Parathyroid adenoma (tissue), 2 donors: Measurements from ENCODE around the gene MZT2B.
"Not testable (repeated sequence)": the region's sequence is repeated elsewhere in the genome, so short reads cannot be mapped to it uniquely, and the experiment has no call there.

Source experiments
- H2AFZ ChIP-seq: fragments of 300-600 bp; sonication (generic); one replicate; pipeline ENCODE4 v1.7.0; 2017; ENCODE audit warnings: antibody characterized with exemption, mild to moderate bottlenecking
- H3K27ac ChIP-seq: fragments of 300-600 bp; sonication (generic); one replicate; pipeline ENCODE4 v1.7.0; 2017
- H3K27me3 ChIP-seq: fragments of 300-600 bp; sonication (generic); one replicate; pipeline ENCODE4 v1.7.0; 2017; ENCODE audit warnings: low read length; ENCODE audit not compliant: control insufficient read depth, insufficient read depth
- H3K36me3 ChIP-seq: fragments of 300-600 bp; sonication (generic); one replicate; pipeline ENCODE4 v1.7.0; 2017; ENCODE audit warnings: low read length; ENCODE audit not compliant: control insufficient read depth, insufficient read depth
- H3K4me1 ChIP-seq: fragments of 300-600 bp; sonication (generic); one replicate; pipeline ENCODE4 v1.7.0; 2017; ENCODE audit warnings: control low read depth
- H3K4me2 ChIP-seq: fragments of 300-600 bp; sonication (generic); one replicate; pipeline ENCODE4 v1.7.0; 2017; ENCODE audit warnings: low read length
- H3K4me3 ChIP-seq: fragments of 300-600 bp; sonication (generic); one replicate; pipeline ENCODE4 v1.7.0; 2017; ENCODE audit warnings: low read depth, low read length
- H3K79me2 ChIP-seq: fragments of 300-600 bp; sonication (generic); one replicate; pipeline ENCODE4 v1.7.0; 2017; ENCODE audit warnings: control low read depth
- H3K9ac ChIP-seq: fragments of 300-600 bp; sonication (generic); one replicate; pipeline ENCODE4 v1.7.0; 2017; ENCODE audit warnings: mild to moderate bottlenecking
- H3K9me3 ChIP-seq: fragments of 300-600 bp; sonication (generic); one replicate; pipeline ENCODE4 v1.7.0; 2017; ENCODE audit warnings: low read length; ENCODE audit not compliant: control insufficient read depth
- TF ChIP-seq, protein P1 (sequence below): fragments of 300-600 bp; sonication (generic); IDR thresholded peaks from one replicate; pipeline ENCODE4 v1.7.0; 2017; ENCODE audit warnings: antibody characterized with exemption, mild to moderate bottlenecking
- donor health status: primary hyperparathyroidism.

MZT2B gene

DNA sequence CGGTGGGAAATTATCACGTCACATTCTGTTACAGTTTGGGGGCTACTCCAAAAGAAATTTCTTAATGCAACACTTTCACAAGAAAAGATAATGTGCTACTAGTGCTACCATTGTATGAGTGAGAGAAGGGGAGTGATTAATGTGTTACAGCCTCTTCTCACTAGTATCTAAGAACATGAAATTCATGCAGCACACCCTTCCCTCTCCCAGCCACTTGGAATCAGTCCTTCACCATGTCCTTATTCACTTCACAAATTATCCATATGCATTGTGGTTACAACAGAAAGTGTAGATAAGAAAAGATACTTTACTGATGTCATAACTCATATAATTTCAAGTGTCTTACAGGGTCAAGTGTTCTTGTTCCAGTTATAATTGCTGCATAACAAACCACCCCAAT lies 37.1 kb downstream of the MZT2B start:
- H3K27ac ChIP-seq, H3K36me3 ChIP-seq, H3K79me2 ChIP-seq, H3K4me1 ChIP-seq, H3K9ac ChIP-seq, H2AFZ ChIP-seq, H3K4me2 ChIP-seq, H3K27me3 ChIP-seq, H3K9me3 ChIP-seq, H3K4me3 ChIP-seq: not testable (repeated sequence)

DNA sequence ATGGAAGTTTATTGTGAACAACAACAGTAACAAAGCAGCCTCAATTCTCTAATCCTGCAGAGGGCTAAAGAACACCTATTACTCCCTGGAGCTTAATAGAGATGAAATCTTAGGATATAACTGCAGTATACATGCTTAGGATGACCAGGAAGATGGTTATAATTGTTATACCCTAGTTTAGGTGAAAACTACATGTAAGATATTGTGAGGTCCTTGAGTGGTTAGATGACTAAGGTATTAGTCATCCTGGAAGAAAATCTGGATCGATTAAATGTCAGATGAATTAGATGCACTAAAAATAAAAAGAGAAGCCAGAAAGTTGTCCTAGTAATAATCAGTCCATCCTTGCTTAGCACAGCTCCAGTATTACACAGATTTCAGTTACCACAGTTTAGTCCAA lies 38.4 kb downstream of the MZT2B start:
- H3K4me2 ChIP-seq, H3K4me1 ChIP-seq, H3K4me3 ChIP-seq, H2AFZ ChIP-seq, H3K27me3 ChIP-seq, H3K36me3 ChIP-seq, H3K27ac ChIP-seq, H3K9me3 ChIP-seq, H3K79me2 ChIP-seq, H3K9ac ChIP-seq: not testable (repeated sequence)

DNA sequence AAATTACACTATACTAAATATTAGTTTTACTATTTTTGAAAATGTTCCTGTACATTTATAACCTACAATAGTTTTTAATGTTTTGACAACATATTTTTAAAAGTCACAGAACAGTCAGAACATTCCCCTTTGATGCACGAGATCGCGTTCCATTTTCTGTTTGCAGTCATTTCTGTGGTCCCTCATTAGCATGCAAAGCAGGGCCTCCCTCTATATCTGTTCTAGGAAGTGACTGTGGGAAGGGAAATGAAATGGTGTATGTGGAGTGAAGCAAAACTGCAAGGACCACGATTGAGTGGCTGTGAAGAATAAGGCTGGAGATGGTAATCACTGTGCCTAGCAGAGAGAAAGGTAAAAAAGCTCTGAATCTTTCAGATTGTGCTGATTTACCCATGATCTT lies 40.5 kb downstream of the MZT2B start:
- H3K27ac ChIP-seq, H3K27me3 ChIP-seq, H2AFZ ChIP-seq, H3K4me3 ChIP-seq, H3K4me2 ChIP-seq, H3K9ac ChIP-seq, H3K4me1 ChIP-seq, H3K79me2 ChIP-seq, H3K36me3 ChIP-seq, H3K9me3 ChIP-seq: not testable (repeated sequence)

DNA sequence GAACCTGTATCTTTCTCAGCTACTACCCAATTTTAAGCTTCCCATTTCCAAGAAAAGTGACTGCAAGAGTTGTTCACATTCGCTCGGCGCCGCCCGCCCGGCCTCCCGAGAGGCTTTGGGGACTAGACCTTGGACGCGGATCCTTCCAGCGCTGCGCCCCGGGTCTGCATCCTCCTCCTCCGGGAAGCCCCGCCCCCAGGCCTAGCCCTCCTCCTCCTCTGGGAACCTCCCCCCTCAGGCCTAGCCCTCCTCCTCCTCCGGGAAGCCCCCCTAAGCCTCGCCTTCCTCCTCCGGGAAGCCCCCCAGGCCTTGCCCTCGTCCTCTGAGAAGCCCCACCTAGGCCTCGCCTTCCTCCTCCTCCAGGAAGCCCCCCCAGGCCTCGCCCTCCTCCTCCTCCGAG lies 45.9 kb downstream of the MZT2B start:
- not testable (repeated sequence) for H3K9me3 ChIP-seq, H3K4me1 ChIP-seq, H3K79me2 ChIP-seq, H3K4me2 ChIP-seq, H3K4me3 ChIP-seq, H3K9ac ChIP-seq, H3K36me3 ChIP-seq, H3K27ac ChIP-seq, H3K27me3 ChIP-seq, H2AFZ ChIP-seq

DNA sequence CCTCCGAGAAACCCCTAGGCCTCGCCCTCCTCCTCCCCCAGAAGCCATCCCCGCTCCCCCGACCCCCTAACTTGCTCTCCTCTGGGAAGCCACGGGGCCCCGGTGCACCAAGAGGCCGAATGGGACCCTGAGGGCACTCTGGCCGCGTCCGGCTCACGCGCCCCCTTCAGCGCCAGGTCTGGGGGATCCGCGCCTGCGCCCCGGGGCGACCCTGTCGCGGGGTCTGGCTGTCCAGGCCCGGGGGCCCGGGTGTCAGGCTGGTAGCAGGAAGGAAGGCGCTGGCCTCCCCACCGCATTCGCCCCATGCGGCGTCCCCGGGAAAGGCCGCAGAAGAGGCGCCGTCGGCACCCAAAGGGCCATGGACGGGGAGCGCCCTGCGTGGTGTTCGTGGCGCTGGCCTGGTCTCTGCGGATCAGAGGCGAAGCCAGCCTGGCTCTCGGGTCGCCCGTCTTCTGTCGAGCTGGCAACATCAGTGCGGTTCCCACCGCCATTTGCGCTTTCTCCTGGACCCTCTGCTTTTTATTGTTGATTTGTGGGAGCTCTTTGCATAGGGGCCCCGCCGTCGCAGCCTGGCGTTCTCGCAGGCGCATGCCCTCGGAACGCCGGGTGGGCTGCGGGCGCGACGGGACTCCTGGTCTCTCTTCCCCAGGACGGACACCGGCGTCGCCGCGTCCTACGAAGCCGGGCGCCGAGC lies 46.6 kb downstream of the MZT2B start:
- H3K27me3 ChIP-seq, H3K79me2 ChIP-seq, H3K4me2 ChIP-seq, H3K9me3 ChIP-seq, H3K36me3 ChIP-seq, H3K27ac ChIP-seq, H3K9ac ChIP-seq, H3K4me1 ChIP-seq, H2AFZ ChIP-seq, H3K4me3 ChIP-seq: not testable (repeated sequence)

DNA sequence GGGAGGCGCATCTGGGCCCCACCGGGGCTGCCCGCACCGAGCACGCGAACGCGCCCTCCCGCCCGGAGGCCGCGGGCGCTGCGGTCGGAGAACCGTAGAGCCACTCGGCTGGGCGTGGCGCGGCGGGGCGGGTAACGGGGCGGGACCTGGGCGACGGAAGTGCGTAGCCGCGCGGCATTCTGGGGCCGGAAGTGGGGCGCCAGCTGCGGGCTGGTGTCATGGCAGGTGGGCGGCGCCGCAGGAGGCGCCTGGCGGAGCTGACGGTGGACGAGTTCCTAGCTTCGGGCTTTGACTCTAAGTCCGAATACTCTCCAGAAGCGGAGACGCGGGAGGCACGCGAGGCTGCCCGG lies 47.1 kb downstream of the MZT2B start:
- not testable (repeated sequence) for H3K9ac ChIP-seq, H2AFZ ChIP-seq, H3K27ac ChIP-seq, H3K9me3 ChIP-seq, H3K4me2 ChIP-seq, H3K36me3 ChIP-seq, H3K4me3 ChIP-seq, H3K27me3 ChIP-seq, H3K79me2 ChIP-seq, H3K4me1 ChIP-seq

DNA sequence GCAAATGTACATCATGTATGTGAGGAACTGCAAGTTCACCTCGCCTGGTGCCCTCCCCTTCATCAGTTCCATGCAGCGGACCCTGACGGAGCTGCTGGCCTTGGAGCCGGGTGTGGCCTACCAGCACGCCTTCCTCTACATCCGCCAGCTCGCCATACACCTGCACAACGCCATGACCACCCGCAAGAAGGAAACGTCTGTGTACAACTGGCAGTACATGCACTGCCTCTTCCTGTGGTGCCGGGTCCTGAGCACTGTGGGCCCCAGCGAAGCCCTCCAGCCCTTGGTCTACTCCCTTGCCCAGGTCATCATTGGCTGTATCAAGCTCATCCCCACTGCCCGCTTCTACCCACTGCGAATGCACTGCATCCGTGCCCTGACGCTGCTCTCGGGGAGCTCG lies 48.3 kb downstream of the MZT2B start:
- not testable (repeated sequence) for H3K79me2 ChIP-seq, H3K4me3 ChIP-seq, H3K4me1 ChIP-seq, H3K36me3 ChIP-seq, H3K9ac ChIP-seq, H3K27ac ChIP-seq, H2AFZ ChIP-seq, H3K27me3 ChIP-seq, H3K9me3 ChIP-seq, H3K4me2 ChIP-seq

DNA sequence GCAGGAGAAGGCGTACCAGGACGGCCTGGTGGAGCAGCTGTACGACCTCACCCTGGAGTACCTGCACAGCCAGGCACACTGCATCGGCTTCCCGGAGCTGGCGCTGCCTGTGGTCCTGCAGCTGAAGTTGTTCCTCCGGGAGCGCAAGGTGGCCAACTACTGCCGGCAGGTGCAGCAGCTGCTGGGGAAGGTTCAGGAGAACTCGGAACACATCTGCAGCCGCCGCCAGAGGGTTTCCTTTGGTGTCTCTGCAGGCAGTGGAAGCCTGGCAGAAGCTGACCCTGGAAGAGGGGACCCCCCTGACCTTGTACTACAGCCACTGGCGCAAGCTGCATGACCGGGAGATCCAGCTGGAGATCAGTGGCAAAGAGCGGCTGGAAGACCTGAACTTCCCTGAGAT lies 48.8 kb downstream of the MZT2B start:
- H3K4me1 ChIP-seq, H3K27ac ChIP-seq, H3K36me3 ChIP-seq, H3K4me2 ChIP-seq, H2AFZ ChIP-seq, H3K9me3 ChIP-seq, H3K4me3 ChIP-seq, H3K79me2 ChIP-seq, H3K27me3 ChIP-seq, H3K9ac ChIP-seq: not testable (repeated sequence)

DNA sequence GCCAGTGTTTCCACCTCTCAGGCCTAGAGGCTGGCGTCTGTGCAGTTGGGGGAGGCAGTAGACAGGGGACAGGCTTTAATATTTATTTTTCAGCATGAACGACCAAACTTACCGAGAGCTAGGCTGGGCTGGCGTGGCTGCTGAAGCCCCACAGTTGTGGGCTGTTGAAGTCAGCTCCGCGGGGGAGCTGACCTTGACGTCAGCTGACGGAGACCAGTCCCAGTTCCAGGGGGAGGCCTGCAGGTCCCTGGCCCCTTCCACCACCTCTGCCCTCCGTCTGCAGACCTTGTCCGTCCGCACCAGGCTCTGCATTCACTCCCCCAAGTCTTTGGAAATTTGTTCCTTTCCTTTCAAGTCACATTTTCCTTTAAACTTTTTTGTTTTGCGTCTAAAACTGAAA lies 49.6 kb downstream of the MZT2B start:
- Histone ChIP-seq H3K4me2 (no peak overlapping the region), H3K27me3 (no peaks in the 10 kb centered on the region), H3K79me2 (no peaks in the 10 kb centered on the region), H3K36me3 (no peaks in the 10 kb centered on the region), H3K9ac (no peak overlapping the region), H3K27ac (no peak overlapping the region), H3K9me3 (no peaks in the 10 kb centered on the region), H2AFZ (no peak overlapping the region), H3K4me1 (no peaks in the 10 kb centered on the region), H3K4me3 (no peak overlapping the region)
- TF ChIP-seq, protein P1, sequence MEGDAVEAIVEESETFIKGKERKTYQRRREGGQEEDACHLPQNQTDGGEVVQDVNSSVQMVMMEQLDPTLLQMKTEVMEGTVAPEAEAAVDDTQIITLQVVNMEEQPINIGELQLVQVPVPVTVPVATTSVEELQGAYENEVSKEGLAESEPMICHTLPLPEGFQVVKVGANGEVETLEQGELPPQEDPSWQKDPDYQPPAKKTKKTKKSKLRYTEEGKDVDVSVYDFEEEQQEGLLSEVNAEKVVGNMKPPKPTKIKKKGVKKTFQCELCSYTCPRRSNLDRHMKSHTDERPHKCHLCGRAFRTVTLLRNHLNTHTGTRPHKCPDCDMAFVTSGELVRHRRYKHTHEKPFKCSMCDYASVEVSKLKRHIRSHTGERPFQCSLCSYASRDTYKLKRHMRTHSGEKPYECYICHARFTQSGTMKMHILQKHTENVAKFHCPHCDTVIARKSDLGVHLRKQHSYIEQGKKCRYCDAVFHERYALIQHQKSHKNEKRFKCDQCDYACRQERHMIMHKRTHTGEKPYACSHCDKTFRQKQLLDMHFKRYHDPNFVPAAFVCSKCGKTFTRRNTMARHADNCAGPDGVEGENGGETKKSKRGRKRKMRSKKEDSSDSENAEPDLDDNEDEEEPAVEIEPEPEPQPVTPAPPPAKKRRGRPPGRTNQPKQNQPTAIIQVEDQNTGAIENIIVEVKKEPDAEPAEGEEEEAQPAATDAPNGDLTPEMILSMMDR: no peak

DNA sequence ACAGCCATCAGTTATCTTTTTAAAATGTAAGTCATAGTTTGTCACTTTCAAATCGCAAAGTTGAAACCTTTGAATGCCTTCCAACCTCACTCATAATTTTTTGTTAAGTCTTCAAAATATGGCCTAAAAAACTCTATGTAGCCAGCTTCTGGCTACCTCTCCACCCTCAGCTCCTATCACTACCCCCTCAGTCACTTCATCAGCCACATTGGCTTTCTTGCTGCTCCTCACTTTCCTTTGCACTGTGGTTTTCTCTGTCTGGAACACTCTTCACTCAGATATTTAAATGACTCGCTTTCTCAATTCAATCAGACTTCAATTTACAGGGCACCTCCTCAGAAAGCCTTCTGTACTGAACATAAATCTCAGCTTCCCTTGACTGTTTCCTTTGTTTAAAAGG lies 51.0 kb downstream of the MZT2B start:
- H3K4me3 ChIP-seq, H3K4me1 ChIP-seq, H3K9ac ChIP-seq, H2AFZ ChIP-seq, H3K9me3 ChIP-seq, H3K27me3 ChIP-seq, H3K4me2 ChIP-seq, H3K27ac ChIP-seq, H3K79me2 ChIP-seq, H3K36me3 ChIP-seq: not testable (repeated sequence)

DNA sequence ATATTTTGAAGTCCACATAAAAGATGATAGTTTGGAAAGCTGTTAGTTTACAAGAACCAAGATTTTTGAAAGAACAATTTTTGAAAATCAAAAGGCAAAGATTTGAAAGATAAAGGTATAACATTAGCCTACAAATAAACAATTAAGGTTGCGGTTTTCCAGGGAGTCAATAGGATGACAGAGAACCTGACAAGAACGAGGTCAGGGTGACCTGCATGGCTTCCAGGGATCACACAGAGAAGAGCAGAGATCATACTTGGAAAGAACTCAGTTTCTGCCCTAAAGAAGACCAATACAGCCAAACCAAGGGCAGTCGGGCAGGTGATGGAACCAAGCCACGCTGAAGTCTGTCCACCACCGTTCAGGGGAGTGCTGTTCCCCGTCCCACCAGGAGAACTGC lies 57.5 kb downstream of the MZT2B start:
- H3K4me1 ChIP-seq, H3K36me3 ChIP-seq, H3K79me2 ChIP-seq, H3K27me3 ChIP-seq, H3K4me2 ChIP-seq, H2AFZ ChIP-seq, H3K9me3 ChIP-seq, H3K27ac ChIP-seq, H3K9ac ChIP-seq, H3K4me3 ChIP-seq: not testable (repeated sequence)
